GM19023 (cell line): ENCODE measurements around the gene CNN3.
A peak's percentile ranks its signal among the peaks of the same experiment; 100 is the strongest.
"Not testable (repeated sequence)": the region's sequence is repeated elsewhere in the genome, so short reads cannot be mapped to it uniquely, and the experiment has no call there.

Experiments used
- ATAC-seq: cut with Tn5 transposase; IDR thresholded peaks from one replicate; pipeline ENCODE4 v1.9.1; 2021; ENCODE audit warnings: mild to moderate bottlenecking, moderate library complexity; ENCODE audit not compliant: unreplicated experiment

Gene CNN3

DNA sequence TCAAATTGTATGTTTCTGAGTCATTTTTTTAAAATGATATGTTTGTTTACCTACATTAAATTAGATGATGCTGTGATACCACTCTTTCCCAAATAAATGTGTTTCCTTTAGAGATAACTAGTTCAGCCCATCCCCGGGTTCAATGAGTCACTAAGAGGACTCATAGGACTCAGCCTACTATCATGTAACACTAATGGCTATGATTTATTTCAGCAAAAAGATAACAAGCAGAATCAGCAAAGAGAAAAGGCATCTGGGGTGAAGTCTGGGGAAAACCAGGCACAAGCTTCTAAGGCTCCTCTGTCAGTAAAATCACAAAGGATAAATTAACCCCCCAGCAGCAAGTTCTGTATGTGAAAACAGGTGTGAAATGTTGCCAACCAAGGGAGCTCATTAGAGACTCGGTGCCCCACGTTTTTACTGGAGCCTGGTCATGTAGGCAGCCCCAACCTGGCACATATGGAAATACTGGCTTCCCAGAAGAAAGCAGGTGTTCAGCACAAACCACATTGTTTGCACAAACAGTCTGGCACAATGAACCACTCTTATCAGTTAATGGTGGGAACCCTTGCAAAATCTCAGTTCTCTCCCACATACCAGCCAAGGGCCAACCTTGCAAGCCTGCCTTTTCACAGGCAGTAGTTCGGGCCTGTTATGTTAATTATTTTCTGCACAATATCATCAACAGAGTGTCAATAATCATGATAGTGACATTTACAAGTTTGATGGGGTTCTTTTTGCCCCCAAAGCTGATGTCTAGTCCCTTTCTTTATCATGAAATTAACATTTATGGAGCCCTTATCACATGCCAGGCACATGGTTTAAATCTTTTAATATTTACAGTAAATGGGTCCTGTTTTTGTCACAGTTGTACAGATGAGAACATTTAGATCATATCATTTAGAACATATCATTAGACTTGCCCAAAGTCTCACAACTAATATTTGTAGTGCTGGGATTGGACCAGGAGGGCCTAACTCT, 23.1 kb upstream of the CNN3 start:
- ATAC-seq, result no peak

DNA sequence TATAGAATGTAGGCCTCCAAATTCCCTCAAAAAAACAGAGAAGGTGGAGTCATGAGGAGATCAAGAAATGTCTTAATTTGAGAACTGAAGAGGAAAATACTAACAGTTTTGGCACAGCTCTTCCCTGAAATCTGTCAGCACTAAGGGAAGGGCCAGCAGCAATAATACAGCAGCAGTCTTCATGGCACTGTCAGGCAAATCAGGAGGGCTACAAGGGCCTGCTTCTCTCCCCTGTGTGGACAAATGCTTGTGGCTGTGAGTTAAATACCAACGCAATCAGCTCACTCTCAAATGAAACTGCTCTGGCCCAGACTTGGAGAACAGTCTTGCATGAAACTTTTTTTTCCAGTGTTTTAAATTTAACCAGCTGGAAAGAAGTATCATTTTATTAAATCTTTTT, 20.5 kb upstream of the CNN3 start:
- ATAC-seq, result no peak

DNA sequence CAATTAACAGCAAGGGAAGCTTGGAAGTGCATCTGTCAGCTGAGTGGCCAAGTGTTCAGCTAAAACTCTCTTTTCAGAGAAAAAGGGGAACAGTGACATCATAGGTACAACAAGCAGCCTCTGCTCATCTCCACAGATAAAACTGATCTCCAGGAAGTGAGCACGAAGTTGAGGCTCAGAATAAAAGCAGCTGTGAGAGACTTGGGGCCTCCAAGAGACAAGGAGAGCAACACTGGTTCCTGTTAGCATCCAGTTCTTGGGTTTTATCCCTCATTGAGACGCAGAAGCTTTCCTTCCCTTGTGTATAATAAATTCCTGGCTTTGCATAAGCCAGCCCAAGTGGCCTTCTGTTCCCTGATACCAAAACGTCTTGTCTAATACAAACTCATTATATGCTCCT, 20.0 kb upstream of the CNN3 start:
- ATAC-seq, result no peak

DNA sequence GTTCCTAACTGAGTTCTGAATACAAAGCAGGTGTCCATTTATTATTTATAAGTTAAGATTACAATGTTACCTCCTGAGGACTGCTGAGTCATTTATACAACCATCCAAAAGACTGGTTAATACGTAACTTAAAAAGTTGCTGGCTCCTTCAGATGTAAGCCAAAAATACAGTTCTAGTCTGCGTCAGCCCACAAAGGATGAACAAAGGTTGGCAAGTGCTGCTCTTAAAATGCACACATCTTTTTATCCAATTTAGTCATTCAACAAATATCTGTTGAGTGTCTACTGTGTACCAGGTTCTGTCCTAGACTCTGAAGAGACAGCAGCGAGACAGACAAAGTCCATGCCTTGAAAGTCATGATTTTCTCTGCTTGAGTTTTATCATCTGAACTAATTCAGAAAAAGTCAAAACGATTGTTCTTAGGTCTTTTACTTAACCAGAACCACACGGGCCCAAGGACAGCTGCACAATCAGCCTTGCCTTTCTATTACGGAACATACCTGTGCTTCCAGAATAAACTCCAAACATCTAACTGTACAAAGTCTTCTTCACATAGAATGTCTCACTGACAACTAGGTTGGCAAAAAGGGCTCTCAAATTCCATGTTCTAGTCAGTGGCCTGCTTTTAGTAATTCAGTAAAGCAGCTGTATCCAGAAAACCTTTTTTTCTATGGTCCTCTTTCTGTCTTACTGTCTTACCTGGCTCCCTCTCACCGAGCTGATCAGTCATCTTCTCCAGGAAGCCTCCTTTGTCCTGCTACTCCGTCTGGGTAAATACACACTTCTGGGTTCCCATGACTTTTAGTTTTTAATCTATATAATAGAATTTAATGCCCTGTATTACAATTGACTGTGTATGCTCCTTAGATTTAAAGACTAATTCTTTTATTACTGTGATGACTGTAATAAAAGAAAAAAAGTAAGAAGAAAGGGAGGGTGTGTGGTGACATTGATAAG, 15.5 kb upstream of the CNN3 start:
- ATAC-seq, result no peak

DNA sequence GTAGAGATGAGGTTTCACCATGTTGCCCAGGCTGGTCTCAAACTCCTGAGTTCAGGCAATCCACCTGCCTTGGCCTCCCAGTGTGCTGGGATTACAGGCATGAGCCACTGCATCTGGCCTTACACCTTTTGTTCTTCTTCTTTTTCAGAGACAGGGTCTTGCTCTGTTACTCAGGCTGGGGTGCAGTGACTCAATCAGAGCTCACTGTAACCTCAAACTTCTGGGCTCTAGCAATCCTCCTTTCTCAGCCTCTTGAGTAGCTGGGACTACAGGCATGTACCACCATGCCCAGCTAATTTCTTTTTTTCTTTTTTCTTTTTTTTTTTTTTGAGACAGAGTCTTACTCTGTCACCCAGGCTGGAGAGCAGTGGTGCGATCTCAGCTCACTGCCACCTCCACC, 14.6 kb upstream of the CNN3 start:
- not testable (repeated sequence) for ATAC-seq

DNA sequence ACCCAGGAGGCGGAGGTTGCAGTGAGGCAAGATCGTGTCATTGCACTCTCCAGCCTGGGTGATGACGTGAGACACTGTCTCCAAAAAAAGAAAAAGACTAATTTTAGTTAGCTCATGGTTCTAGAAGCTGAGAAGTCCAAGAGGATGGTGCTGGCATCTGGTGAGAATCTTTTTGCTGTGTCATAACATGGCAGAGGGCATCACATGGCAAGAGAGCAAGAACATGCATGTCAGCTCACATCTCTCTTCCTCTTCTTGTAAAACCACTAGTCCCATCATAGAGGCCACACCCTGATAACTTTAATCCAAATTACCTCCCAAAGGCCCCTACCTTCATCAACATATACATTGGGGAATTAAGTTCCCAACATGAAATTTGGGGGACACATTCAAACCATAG, 13.8 kb upstream of the CNN3 start:
- ATAC-seq, result no peak

DNA sequence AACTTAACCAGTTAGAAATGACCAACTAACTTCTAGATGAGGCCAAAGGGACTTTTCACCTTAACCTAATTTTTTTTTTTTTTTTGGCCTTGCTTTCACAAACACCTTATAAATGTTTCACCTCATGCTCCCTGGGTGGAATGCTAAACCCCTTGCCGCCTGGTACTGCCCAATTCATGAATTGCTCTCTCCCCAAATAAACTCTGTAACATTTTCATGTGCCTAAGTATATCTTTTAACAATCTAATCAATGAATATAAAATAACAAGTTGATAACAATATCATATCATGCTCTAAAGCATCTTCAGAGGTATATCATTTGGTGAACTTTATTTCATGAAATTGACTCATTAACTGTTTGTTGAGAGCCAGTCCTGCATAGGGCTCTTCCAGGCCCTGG, 10.9 kb upstream of the CNN3 start:
- no peak for ATAC-seq

DNA sequence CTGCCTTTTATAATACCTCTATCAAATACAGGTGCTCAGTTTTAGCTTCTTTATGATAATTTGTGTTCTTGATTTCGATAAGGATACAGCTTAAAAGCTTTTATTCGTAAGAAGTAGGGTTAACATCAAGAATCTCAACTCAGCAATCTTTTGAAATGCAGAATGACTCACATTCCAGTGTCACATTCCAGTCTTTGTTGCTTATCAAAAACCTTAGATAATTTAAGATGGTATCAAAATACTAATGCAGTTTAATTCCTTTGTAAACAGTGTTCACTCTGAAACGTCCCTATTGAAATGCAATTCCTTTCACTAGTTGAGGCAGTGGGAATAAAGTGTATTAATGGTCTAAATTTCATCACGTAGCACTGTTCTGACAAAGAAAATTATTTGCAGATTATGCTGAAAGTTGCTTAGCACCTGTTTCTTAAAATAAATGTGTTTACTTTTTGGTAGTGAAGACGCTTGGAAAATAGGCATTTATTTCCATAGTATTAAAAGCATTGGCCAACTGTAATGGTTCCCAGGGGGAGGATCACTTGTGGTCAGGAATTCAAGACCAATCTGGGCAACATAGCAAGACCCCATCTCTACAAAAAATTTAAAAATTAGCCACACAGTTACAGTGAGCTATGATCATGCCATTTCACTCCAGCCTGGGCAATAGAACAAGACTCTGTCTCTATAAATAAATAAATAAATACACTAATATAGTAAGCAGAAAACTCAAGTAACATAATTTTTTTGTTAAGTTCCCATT, 10.1 kb upstream of the CNN3 start:
- ATAC-seq, result no peak

DNA sequence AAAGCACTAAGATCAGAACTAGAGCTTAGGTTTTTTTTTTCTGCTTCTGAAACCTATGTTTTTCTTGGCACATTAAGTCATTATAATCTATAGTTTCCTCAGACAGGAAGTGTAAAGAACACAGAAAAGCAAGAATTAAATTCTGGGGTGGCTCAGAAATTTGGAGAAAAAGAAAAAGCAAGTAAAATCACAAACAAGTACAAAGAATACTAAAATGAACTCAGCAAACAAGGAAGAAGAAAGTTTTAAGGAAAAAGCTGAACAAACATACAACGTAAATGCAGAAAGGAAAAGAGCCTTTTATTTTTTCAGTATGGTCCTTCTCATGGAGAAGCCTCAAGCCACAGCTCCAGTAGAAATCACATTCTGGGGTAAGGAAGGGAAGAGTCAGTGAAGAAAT, 8.6 kb upstream of the CNN3 start:
- ATAC-seq, result no peak

DNA sequence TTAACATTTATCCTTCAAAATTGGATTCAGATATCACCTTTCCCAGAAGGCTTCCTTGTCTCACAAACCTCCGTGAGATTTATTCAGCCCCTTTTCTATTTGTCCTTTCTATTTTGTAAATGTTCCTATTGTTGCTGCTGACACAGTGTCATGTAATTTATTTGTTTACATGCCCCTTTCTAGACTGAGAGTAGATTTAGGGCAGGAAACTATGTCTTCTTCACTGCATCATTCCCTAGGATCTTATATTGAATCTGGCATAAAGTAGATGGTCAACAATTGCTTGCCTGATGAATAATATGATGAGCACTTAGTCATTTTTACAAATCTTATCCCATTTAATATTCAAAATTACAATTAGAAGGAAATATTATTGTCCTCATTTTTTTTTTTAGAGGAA, 8.1 kb upstream of the CNN3 start:
- no peak for ATAC-seq

DNA sequence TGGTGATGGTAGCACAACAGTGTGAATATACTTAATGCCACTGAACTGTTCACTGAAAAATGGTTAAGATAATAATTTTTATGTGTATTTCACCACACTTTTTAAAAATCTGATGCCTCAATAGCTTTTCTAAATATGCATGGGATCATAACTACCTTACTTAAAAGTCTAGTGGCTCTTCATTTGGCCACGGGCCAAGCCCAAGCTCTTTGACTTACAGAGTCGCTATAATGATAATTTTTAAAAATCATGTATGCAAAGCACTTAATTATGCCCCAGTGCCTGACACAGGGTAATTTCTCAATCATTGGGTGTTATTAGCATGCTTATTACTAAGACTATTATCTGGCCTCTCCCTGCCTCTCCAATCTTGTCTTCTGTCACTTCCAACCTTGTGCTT, 7.6 kb upstream of the CNN3 start:
- ATAC-seq, result no peak

DNA sequence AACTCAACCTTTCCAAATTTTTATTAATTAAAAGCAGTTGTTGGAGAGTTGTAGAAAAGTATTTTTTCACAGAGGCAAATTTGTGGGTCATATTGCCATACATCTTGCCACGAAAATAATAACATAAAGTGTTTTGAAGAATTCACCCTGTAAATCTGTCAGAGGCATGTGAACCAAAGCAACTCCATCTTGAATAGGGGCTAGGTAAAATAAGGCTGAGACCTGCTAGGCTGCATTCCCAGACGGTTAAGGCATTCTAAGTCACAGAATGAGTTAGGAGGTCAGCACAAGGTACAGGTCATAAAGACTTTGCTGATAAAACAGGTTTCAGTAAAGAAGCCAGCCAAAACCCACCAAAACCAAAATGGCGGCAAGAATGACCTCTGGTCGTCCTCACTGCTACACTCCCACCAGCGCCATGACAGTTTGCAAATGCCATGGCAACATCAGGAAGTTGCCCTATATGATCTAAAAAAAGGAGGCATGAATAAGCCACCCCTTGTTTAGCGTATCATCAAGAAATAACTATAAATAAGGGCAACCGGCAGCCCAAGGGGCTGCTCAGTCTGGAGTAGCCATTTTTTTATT, 4.4 kb upstream of the CNN3 start:
- ATAC-seq, result no peak

DNA sequence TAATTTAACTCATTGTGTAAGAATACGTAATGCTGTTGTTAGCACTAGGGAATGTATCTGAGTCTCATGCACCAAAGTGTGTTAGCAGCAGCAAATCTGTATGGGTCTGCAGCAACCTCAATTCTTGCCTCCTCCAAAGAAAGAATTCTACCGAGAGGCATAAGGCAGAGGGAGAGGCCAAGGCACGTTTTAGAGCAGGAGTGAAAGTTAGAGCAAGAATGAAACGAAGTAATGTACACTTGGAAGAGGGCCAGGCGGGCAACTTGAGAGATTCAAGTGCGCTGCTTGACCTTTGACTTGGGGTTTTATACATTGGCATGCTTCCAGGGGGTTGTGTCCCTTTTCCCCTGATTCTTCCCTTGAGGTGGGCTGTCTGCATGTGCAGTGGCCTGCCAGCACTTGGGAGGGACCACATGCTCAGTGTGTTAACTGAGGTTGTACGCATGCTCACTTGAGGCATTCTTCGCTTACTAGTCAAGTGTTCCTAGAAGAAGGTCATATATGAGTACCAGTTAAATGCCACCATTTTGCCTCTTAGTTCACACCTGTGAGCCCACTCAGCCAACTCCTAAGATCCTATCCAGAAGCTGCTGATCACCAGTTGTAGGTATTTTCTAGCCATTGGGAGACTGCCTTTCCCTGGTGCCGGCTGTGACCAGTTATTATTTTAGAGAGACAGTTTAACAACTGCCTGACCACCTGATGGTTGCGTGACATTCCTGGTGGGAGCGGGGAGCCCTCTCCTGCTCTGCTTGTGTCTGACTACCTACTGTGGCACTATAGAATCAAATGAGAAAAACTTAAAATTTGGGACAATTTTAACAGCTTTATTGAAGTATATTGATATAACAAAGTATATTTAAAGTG, 2.7 kb upstream of the CNN3 start:
- no peak for ATAC-seq

DNA sequence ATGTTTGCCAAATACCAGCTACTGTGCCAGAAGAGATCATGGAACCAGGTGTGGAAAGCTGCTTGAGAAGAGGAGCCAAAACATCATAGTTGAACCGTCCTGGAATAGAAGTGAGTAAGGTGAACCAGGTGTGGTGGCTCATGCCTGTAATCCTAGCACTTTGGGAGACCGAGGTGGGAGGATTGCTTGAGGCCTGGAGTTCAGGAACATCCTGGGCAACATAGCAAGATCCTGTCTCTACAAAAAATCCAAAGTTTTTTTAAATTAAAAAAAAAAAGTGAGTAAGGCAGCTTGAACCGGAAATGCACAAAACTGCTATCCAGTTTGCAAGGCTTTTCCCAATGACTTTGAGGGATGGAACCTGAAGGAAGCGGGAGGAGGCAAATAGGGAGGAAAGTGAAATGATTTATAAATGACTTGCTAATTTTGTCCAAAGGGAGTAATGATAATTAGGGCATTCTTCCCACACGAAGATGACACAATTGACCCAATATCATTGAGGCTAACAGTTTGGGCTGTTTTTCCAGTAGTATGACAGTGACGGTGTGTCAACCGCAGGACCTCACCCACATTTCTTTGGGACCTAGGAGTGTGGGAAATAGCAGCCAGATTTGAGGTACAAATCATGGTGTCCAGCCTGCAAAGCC, 1.5 kb upstream of the CNN3 start:
- ATAC-seq, result no peak

DNA sequence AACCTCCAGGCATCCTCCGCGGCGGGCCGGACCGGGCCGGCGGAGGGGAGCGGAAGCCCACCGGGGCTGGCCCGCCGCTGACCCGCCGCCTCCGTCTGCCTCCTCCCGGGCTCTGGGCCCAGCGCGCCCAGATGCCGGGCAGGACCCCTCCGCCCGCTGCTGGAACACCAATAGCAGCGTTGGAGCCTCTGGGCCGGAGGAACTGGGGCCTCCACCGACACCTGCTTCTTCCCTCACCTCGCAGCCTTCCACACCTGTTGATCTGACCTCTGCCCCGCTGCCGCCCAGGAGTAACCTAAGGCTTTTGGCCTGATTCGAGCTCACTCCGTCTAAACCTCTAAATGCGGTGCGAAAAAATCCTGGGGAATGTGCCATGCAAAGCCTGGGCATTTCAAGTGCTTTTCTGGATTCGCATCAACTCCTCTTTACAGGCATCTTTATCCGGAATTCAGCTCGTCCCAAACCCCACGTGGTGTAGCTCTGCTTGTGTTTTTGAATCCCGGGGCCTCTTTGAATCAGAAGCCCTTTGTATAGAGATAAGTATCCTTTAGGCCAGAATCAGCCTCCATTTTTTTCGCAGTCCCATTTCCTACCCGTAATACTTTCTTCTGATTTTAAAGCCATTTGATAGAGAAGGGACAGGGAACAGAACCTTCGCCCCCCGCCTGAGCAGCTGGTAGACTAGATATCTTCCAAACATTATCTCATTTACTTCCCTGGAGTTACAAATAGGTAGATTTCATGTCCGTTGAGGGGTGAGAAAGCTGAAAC, 680 bp upstream of the CNN3 start:
- ATAC-seq, result peak; percentile 33

DNA sequence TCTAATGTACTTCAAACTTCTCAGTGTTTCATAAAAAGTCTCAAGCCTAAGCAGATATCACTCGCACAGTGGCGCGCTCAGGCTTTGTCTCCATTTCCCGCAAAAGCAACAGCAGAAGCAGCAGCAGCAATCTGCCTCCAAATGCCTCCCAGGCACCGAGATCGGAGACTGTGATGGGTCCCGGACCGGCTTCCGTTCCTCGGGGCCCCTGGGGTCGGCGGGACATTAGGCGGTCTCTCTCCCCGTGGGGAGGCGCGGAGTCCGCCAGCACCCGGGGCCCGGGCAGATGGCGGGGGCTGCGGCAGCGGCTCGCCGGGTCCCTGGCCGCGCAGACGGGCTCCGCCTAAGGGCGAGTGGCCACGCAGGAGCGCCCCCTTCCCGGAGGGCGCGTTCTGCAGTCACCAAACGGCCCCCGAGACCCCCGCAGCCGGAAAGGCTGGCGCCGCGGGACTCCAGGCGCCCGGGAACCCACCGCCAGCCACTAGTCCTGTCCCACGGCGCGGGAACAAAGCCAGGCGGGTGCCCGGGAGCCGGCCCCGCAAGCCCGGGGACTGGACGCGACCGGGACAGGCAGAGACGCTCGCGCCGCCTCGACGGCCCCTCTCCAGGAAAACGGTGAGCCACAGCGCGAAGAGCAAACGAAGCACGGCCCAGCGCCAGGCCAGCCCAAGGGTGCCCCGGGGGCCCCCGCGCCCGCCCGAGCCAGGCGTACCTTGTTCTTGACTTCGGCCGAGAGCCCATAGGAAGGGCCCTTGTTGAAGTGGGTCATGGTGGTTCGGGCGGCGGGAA, 590 bp downstream of the CNN3 start:
- peak; percentile 22 for ATAC-seq

DNA sequence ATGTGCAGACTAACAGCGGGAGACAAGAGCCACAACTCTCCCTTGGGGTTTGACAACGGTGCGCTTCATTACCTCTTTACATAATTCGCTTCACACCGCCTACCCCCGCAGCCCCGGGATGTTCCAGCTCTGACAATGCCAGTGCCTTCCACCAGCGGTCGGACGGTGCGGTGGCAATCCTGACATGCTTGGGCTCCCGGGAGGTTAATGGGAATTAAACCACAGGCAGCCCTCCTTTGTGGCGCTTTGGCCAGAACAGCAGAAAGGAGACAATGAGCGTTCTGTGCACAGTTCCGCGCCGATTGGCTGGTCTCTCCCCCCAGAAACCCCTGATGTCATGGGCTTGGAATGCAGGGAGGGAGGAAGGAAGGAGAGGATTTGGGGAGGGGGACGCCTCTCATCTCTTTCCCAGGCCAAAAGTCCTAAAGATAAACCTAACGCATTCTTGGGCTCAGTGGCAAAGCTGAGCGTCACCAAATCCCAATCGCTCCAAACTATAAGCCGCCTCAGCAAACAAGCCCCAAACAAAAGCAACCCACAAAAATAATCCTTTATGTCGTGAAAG, 1.3 kb downstream of the CNN3 start:
- no peak for ATAC-seq
